G401 (cell line): ENCODE data around the gene PHPT1. TPM values are rescaled to one million over a fixed set of nuclear protein-coding genes. Genes with fewer than 3 reads are reported as not detected.
"Not testable (repeated sequence)": the region's sequence is repeated elsewhere in the genome, so short reads cannot be mapped to it uniquely, and the experiment has no call there.

Experiments
- DNase-seq: peaks from one replicate; pipeline ENCODE4 v3.0.0-alpha.2; 2015; ENCODE audit warnings: low spot score
- in situ Hi-C: cut with HindIII; loops from 2 replicates; pipeline ENCODE4 v1.10.0; 2016; ENCODE audit warnings: low sequenced_read_pairs, mixed read lengths
- total RNA-seq: library from RNA; depleted of rRNA; stranded (reverse); fragments of >200 nt; shearing (Covaris generic); gene quantifications from 2 replicates; pipeline ENCODE4 v1.2.3, GENCODE V29; 2014

PHPT1 gene
- total RNA-seq, 1 experiment from 2014 or later, result 139 TPM

GRCh38 chr9:136856541-136857141 lies 7.4 kb downstream of the PHPT1 start:
- DNase-seq, result no peak

GRCh38 chr9:136857166-136857565 lies 8.0 kb downstream of the PHPT1 start:
- in situ Hi-C loops, result no loop called here
- DNase-seq, result no peak

More at GRCh38 chr9:136856541-136857141, 7.4 kb downstream of the PHPT1 start:
- in situ Hi-C loops, result no loop called here

GRCh38 chr9:136857581-136858412 lies 8.6 kb downstream of the PHPT1 start:
- no peak for DNase-seq

GRCh38 chr9:136858452-136858843 lies 9.2 kb downstream of the PHPT1 start:
- in situ Hi-C loops, result no loop called here
- no peak for DNase-seq

More at GRCh38 chr9:136857581-136858412, 8.6 kb downstream of the PHPT1 start:
- in situ Hi-C loops, result no loop called here

GRCh38 chr9:136858844-136859757 lies 9.9 kb downstream of the PHPT1 start:
- peak; percentile 81 for DNase-seq
- in situ Hi-C loops, result no loop called here

- DNase-seq, result no peak
- in situ Hi-C loops, result no loop called here
Observed at GRCh38 chr9:136860529-136860928, 11.3 kb downstream of the PHPT1 start.

- in situ Hi-C loops, result no loop called here
- DNase-seq, result no peak
Observed at GRCh38 chr9:136860933-136861873, 12.0 kb downstream of the PHPT1 start.

GRCh38 chr9:136861874-136862457 lies 12.8 kb downstream of the PHPT1 start:
- no peak for DNase-seq
- in situ Hi-C loops, result no loop called here

- in situ Hi-C loops, result no loop called here
- DNase-seq, result no peak
Observed at GRCh38 chr9:136862849-136863622, 13.8 kb downstream of the PHPT1 start.

- in situ Hi-C loops, result no loop called here
- no peak for DNase-seq
Observed at GRCh38 chr9:136863623-136864273, 14.5 kb downstream of the PHPT1 start.

GRCh38 chr9:136865041-136865767 lies 16.0 kb downstream of the PHPT1 start:
- DNase-seq, result no peak
- in situ Hi-C loops, result no loop called here

GRCh38 chr9:136865768-136866103 lies 16.5 kb downstream of the PHPT1 start:
- in situ Hi-C loops, result no loop called here
- no peak for DNase-seq

GRCh38 chr9:136866898-136867421 lies 17.8 kb downstream of the PHPT1 start:
- in situ Hi-C loops, DNase-seq: not testable (repeated sequence)

GRCh38 chr9:136867480-136867879 lies 18.3 kb downstream of the PHPT1 start:
- in situ Hi-C loops, result no loop called here
- no peak for DNase-seq

GRCh38 chr9:136867917-136868316 lies 18.7 kb downstream of the PHPT1 start:
- DNase-seq, result no peak
- in situ Hi-C loops, result no loop called here

GRCh38 chr9:136868644-136869043 lies 19.4 kb downstream of the PHPT1 start:
- DNase-seq, result peak; percentile 84
- in situ Hi-C loops, result no loop called here
